HTERT RPE-1 (cell line): ENCODE measurements around the gene MMD.
"Not testable (repeated sequence)": the region's sequence is repeated elsewhere in the genome, so short reads cannot be mapped to it uniquely, and the experiment has no call there.

Source experiments
- in situ Hi-C: fragments of 300-500 bp; cut with MboI; formaldehyde crosslinking; loops from 4 replicates; pipeline ENCODE4 v1.14.3; 2020; ENCODE audit warnings: low sequenced_read_pairs

The MMD gene

DNA sequence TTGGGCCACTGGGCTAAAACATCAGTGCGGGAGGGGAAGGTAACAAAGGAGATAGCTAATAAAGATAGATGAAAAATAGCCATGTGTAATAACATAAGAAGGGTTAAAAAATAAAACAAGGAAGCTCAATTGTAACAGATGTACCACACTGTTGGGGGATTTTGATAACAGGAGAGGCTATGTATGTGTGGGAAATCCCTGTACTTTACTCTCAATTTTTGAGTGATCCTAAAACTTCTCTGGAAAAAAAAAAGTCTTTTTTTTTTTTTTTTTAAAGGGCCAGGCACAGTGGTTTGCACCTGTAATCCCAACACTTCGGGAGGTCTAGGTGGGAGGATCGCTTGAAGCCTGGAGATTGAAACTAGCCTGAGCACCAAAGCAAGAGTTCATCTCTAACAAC lies 1.9 kb upstream of the MMD start:
- in situ Hi-C loops = no loop called here

DNA sequence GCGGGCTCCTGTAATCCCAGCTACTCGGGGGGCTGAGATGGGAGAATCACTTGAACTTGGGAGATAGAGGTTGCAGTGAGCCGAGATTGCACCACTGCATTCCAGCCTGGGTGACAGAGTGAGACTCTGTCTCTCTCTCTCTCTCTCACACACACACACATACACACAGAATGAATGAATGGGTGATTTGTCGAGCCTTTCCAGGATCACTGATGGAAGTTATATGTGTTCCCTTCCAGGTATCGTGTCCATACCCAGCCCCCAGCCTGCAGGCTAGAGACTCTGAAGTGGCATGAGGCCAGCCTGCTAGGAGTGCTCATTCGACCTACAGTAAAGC lies 1.2 kb upstream of the MMD start:
- in situ Hi-C loops = not testable (repeated sequence)

DNA sequence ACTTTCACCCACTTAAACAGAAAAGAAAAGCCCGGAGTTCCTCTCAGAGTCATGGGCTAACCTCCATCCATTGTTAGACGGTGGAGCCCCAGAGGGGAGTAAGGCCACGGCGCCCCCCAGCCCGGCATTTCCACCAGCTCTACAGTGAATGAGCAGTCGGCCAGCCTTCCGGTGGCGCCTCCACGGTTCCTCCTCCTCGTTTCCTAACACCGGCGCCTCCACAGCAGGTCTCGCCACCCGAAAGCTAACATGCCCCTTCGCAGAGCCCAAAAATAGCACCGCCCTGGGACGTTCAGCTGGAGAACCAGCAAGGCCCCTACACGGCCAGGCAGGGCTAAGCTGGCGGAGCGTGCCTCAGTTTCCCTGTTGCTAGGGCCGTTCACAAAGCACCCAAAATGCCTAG lies 858 bp downstream of the MMD start:
- in situ Hi-C loops = no loop called here

DNA sequence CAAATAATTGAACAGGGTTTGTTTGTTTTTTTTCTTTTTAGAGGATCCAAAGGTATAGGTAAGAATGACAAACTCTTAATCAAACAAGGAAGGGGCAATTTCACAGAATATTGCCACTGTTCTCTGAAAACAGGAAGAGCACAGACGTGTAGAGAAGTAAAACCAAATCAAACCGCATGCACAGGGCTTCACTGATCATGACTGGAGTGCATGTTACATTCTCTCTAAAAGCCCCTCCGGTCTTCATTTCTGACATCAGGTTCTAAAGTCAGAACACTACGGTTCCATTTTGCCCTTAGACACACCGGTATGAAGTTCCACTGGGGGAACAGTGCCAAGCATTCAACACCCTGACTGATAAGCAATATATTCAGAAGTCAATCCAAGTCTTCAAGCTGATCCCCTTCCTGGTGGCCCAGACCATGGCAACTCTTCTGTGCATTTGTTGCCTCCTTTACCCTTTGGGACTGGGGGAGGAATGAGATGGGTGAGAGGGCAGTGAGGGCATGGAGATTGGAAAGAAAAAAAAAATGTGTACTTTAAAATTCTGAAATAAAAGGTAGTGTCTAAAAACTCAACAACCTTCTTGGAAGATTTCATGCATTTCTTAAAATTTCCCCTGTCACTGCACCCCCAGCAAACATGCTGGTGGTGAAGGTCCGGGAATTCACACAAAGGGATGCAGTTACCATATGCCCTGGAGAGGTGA lies 1.4 kb downstream of the MMD start:
- in situ Hi-C loops = no loop called here

DNA sequence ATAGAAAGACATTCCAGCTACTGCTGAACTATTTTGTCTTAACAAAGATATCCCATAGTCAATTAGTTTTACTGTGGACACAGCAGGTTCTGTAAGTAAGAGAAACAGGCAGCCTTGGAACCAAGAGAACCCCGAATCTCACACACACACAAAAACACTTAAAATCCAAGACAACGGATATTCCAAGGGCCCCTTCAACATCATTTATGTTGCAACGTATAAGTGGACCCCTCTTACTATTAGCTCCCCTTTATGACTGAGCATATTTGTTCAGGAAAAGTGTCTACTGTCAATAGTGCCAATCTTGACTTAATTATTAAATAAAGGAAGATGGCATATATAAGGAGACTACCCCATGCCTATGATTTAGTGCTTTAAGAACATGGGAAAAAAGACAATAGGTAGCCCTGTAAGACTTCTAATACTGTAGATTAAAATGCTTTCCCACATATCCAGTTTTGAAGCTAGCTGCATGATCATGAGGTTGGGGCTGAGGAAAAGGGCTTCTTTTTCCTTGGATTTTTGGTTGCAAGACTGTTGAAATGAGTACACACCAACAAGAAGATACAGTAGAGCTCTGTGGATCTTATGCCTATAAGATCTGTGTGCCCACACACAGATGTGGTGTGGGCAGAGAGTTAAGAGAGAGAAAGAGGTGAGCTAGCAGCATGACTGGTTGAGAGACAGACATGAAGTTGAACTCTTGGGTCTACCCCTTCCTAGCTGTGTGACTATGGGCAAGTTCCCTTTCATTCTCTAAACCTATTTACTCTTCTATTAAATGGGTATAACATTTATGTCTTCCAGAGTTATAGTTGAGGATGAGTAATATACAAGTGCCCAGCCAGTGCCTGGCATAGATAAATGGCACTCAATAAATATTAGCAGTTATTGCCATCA lies 3.0 kb downstream of the MMD start:
- in situ Hi-C loops = no loop called here

DNA sequence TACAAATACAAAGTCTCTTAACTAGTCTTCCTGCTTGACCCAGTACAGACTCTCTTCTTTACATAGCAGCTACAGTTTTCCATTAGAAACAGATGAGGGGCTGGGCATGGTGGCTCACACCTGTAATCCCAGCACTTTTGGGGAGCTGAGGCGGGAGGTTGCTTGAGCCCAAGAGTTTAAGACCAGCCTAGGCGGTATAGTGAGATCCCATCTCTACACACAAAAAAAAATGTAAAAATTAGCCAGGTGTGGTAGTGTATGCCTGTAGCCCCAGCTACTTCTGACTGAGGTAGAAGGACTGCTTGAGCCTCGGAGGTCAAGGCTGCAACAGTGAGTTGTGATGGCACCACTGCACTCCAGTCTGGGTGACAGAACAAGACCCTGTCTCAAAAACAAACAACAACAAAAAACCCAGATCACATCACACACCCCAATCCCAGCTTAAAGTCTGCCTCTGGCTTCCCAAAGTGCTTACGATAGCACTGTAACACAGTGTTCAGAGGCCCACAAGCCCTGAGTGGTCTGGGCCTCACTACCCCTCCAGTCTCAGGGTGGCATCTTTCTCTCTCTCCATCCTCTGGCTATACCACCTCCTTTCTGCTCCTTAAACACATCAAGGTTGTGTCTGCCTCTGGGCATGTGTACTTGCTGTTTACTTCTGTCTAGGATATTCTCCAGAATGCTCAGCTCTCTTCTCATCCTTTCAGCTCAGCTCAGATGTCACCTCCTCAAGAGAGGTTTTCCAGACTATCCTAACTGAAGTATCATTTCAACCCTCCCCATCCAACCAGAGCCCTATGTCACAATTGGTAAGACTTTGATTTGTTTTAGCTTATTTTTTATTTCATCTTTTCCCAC lies 4.0 kb downstream of the MMD start:
- in situ Hi-C loops = no loop called here

DNA sequence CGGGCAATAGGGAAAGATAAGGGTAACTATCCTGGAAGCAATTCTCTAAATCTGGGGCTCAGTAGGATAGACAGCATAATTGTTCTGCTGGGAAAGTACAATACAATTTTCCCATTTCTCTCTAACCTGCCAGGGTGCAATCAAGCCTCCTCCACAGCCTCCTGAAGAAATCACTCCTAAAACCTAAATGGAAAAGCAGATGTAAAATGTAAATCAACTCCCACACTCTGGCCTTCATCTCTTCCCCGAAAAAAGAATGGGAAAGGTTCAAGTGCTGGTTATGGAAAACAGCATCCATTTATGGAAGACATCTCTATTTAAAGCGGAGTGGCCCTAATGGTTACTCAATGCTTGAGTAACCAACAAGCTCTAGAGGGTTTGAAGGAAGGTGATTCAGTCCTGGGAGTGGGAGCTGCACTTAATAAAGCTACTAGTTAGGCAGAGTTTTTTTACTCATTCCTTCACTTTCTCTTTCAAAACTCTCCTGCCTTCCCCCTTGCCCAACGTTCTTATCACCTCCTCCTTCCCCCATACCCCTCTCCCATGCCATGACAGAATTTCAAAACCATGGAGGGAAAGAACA lies 5.1 kb downstream of the MMD start:
- in situ Hi-C loops = no loop called here

DNA sequence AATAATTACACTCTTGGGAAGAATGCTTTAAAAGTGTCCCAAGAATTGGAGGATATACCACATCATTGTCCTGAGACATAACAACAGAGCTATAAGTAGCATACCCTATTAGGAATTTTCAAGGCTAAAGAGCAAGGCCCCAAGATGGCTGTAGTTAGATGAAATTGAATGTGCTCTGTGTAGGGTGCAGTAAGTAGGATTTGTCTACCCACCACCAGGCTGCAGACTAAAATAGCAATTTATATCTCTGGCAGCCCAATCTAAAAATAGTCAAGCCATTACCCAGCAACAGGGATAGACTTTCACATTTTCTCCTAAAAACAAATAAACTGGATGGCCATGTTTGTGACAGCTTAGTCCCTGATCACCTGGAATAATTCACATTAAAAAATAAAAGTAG lies 5.6 kb downstream of the MMD start:
- in situ Hi-C loops = no loop called here

DNA sequence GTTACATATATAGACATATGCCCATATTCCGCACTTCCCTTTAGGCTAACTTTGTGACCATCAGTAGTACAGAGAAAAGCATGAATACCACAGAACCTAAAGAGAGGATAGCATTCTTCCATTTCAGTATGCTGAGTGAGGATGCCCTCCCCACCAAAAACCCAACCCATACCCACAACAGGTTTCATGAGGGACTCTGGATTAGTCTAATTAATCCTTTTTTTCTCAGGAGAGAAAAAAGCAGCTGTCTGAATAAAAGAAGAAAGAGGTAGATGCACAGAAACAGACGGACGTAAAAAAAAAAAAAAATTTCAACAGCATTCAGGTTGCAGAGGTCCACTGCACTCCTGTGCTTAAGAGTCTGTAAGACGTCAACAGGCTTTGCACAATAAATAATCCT lies 6.7 kb downstream of the MMD start:
- in situ Hi-C loops = no loop called here

DNA sequence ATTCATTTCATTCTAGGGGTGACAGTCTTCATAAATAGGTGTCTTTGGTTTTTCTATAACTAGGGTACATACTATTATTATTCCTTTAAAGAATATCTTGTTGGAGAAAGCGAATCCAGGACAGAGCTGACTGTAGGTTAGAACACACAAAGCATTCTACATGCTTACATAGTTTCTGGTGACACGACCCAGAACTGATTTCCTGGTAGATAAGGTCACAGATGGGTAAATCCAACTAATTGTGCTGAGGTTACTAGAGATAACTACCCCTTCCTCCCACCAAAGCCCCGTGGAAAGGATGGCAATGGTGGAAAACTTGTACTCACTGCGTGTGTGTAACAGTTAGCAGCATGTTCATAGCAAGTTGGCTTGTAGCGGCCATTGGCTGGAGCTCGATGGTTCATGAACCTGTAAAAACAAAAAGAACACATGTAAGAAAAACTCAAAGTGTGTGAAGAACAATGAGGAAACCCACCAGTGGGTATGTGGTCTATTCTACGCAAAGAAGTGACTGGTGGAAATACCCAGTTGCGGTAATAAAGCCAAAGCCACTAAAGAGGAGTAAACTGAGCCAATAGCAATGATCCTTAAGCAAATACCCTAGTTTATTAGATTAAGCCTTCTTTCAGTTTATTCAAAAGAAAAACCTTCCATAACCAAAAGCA lies 7.7 kb downstream of the MMD start:
- in situ Hi-C loops = no loop called here

DNA sequence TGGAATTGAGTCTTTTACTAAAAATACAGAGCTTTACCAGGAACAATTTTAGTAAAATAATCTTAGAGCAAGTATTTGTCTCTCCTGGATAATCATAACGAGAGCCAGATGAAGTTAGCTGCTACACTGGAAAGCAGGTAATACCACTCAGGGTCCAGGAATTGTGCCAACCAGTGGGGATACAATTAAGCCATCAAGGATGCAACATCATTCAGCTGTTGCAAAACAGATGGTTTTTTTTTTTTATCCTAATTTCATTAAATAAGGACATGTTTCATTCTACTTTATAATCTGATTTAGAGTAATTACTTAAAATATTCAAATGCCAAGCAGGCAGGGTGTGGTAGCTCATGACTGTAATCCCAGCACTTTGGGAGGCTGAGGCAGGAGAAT lies 10.2 kb downstream of the MMD start:
- in situ Hi-C loops = no loop called here

DNA sequence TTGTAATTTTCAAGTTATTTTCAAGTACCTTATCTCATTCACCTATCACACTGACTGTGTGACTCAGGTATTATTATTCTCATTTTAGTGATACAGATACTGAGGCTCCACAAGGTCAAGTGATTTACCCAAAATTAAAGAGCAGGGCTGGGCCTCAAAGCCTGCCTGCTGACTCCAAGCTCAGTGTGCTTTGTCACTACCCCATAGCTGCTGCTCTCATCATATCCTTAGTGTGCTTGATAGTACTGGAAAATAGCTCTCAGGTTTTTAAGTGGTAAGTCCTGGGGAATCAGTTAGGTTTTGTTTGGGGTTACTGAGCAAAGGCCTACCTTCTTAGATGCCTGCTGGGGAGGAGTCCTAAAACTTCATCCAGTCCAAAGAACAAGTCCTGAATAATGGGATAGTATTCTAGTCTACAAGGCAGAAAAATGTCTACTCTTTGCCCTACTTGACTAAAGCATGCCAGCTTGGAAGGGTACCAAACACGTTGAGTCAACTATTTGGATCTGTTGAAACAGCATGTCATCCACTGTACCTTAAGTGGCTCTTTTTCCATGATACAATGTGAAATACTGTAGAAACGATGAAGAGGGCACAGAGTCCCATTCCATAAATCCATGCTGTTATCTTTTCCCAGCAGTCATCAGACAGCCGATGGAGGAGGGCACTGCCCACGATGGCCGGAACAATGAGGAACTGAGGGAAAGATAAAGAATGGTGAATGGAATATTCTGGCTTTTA lies 10.7 kb downstream of the MMD start:
- in situ Hi-C loops = no loop called here

DNA sequence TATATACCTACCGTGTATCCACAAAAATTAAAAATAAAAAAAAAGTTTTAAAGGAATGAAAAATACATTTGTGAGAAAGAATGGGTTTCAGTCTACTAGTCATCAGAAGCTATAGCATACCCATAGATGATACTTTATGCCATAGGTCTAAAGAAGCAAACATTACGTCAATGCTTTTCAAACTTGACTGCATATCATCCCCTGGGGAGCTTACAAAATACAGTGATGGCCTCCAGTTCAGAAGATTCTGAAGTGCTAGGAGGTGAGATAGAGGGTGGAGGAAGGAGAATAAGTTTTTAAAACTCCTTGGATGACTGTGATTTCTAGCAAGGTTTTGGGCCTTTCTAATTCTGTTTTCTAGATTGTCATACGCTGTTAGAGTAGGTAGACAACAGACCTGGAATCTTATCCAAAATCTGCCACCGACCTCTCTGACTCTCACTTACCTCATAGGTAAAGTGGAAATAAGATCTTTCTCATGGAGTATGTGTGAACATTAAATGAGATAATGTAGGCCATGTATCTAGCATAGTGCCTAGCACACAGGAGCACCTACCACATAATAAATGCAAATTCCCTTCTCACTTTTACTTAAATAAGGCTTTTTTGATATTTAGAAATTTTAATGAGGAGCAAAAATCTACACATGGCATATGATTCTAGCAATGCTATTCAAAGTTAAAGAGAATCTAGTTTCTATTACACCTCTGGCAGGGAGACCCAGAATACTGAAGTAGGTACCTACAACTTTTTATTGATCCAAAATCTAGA lies 12.4 kb downstream of the MMD start:
- in situ Hi-C loops = no loop called here

DNA sequence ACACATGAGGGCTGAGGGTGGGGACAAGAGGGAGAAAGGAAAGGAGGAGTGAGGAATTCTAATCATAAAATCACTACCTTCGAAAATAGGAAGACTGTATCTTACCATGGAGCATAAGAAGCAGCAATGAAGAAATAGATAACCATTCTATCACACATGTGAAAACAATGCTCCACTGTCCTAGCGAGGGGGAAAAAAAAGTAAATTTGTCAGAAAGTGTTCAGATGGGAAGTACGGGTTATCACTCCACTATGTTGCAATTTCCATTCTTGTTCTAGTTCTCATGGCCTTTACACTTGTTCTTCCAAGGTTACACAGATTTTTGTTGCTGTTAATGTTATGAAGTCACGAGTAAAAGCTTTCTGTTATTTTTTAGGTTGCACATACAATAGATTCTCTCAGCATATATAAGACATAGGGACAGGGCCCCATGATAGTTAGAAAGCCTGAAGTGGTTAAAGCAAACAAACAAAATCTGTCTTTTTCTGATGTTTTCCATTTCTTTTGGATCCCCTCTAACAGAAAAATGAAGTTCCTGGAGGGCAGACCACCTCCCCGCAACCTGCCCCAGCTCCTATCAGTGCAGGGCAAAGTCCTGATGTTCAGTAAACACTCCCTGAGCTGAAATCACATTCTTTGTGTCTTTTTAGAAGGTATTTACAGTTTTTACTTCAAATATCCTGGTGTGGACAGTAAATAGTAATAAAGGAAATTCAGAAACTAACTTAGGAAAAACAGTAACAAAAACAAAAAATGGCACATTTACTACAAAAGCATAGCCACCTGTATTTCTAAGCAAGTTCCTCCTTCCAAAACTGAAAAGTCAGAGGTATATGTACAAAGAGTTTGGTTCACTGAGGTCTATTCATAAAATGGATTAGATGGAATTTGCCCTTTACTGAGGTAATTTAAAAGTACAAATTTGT lies 13.7 kb downstream of the MMD start:
- in situ Hi-C loops = no loop called here

DNA sequence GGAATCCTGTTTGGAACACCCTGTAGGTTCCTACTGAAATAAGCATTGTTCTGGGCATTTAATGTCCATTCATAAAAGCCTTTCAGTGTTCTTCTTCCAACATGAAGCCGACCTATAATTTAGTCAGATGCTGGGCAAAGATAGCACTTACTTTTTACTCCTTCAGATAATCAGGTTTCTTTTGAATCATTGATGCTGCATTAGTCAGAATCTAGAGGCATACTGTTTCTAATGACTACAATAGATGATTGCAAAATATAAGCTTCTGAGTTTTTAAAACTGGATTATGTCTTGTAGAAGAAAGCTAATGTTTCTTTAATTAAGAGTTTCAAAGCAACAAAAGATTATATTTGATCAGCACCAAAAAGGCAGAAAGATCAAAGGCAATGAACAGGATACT lies 16.0 kb downstream of the MMD start:
- in situ Hi-C loops = no loop called here

DNA sequence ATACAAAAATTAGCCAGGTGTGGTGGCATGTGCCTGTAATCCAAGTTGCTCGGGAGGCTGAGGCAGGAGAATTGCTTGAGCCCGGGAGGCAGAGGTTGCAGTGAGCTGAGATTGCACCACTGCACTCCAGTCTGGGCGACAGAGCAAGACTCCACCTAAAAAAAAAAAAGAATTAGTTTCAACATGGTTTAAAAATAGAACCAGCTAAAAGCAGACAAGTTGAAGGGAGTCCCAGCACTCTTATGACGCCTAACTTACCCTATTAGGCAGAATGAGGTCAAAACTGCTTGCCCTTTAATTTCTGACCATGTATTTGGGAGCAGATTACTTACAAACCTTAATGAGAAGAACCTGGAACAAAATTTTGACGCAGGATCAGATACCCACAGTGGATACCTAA lies 17.4 kb downstream of the MMD start:
- in situ Hi-C loops = not testable (repeated sequence)

DNA sequence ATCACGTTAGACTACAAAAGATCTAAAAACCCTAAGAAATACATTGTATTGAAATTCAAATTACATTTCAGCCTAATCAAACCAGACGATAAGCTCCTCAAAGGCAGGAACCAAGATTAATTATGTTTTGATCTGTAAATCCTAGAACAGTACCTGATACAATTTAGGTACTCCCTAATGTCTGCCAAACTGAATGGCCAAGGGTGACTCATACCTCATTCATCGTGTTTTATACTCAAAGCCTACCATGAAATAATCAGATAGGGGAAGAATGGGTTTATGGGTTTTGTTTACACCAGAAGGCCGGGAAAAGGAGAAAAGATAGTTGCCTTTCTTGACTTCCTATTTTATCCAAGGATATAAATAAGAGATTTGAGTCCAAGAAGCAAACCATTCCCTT lies 19.3 kb downstream of the MMD start:
- in situ Hi-C loops = no loop called here

DNA sequence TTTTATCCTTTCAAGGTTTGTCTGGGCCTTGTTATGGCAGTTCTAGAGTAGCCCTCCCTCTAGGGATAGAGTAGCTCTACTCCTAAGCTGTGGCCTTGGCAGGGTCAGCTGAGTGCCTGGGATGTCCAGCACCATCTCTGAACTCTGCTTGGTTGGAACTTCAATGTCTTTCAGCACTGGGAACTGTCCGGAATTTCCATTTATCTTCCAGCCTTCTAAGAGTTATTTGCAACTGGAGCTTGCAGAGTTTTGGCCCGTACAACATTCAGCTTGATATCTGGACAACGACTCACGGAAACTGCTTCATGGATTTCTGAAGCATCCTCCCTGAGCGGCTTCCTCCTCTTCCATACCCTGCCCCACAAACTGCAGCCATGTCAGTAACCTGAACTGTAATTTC lies 22.9 kb downstream of the MMD start:
- in situ Hi-C loops = no loop called here
